Uterus (tissue), 2 donors: ENCODE results near the gene ADGRD2.

ENCODE experiments used
- CTCF ChIP-seq, 4 experiments: fragments of 200-600 bp in 2 of 4; fragments of 450-650 bp in 2 of 4; sonication (generic) in 2 of 4; IDR thresholded peaks; one replicate each; pipeline ENCODE4 v1.5.1; 2016 to 2019; ENCODE audit warnings: antibody characterized with exemption in 4 of 4, mild to moderate bottlenecking in 2 of 4, moderate library complexity in 1 of 4
- POLR2A ChIP-seq, 2 donors: fragments of 450-650 bp; IDR thresholded peaks; one replicate each; pipeline ENCODE4 v1.6.1; 2016; ENCODE audit warnings: antibody characterized with exemption in 2 of 2, mild to moderate bottlenecking in 1 of 2, moderate library complexity in 1 of 2

- TF ChIP-seq CTCF (IDR thresholded peaks at IDR 0.05) (no peak), POLR2A (IDR thresholded peaks at IDR 0.05) (no peak)
Observed at GRCh38 chr9:124514874-124515273, 64.6 kb downstream of the ADGRD2 start.
